HG03060 (cell line): ENCODE data around the gene MAML3.
"Not testable (repeated sequence)": the region's sequence is repeated elsewhere in the genome, so short reads cannot be mapped to it uniquely, and the experiment has no call there.

Experiments
- ATAC-seq: cut with Tn5 transposase; IDR thresholded peaks from one replicate; pipeline ENCODE4 v1.9.1; 2021; ENCODE audit warnings: low read depth, moderate number of reproducible peaks; ENCODE audit not compliant: unreplicated experiment

The MAML3 gene

GRCh38 chr4:139719381-139720101, 434.4 kb downstream of the MAML3 start:
- no peak for ATAC-seq

DNA sequence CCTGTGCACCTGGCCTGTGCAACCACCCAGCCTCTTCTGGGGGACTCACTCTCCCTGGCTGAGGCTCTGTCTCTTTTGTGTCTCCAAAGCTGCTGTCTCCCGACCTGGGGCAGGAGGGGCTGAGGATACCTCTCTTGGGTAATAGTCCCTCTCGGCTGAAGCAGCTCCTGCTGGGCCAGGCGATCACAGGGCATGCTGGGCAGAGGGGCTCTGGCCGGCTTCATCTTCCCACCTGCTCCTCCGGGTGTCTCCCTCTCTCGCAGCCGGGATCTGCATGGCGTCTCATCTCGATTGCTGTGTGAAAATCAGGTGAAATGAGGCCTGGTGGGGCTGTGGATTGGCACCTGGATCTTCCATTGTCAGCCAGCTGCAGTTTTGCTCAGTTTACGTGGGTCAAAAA, 435.2 kb downstream of the MAML3 start:
- ATAC-seq = no peak

DNA sequence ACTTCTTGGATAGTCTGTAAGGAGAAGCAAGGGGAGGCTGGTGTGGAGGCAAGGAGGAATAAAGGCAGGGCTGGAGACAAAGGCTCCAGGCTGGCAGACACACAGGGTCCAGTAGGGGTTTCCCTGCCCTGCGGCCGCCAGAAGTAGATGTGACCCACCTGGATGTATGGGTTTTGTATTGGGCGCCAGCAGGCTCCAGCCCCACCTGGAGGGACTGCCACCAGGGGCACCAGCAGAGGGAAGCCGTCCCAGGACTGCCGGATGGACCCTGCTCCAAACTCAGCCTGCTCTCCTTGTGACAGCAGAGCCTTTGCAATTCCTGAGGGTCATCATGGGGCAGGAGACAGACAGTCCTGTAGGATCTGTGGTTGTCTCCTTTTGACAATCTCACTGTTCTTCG, 435.6 kb downstream of the MAML3 start:
- no peak for ATAC-seq

- no peak for ATAC-seq
These were observed 438.1 kb downstream of the MAML3 start for GRCh38 chr4:139715746-139716391.

DNA sequence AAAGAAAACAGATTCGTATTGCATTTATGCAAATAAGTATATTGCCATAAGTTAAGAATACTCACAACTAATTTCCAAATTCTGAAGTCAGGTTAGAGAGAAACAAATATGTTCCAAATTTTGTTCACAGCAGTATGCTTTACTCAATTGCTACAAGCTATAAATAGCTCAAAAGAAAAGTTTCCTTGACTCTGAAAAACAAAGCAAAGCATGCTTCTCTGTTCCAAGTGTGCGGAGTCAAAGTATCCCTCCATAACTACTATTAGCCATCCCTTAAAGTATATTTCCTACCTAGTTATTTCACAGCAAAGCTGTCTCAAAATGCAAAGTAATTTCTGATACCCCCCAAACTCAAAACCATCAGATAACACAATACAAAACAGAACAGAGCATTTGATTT, 441.1 kb downstream of the MAML3 start:
- ATAC-seq = no peak

DNA sequence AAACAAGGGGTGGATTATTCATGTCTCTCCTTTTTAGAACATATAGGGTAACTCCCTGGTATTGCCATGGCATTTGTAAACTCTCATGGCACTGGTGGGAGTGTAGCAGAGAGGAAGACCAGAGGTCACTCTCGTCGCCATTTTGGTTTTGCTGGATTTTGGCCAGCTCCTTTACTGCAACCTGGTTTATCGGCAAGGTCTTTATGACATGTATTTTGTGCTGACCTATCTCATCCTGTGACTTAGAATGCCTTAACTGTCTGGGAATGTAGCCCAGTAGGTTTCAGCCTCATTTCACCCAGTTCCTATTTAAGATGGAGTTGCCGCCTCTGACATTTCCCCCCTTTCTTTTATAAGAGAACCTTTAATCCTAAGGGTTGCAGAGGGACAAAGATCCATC, 442.5 kb downstream of the MAML3 start:
- ATAC-seq = no peak

- no peak for ATAC-seq
These were observed 443.9 kb downstream of the MAML3 start for GRCh38 chr4:139710073-139710472.

- ATAC-seq = no peak
These were observed 444.3 kb downstream of the MAML3 start for GRCh38 chr4:139709660-139710059.

DNA sequence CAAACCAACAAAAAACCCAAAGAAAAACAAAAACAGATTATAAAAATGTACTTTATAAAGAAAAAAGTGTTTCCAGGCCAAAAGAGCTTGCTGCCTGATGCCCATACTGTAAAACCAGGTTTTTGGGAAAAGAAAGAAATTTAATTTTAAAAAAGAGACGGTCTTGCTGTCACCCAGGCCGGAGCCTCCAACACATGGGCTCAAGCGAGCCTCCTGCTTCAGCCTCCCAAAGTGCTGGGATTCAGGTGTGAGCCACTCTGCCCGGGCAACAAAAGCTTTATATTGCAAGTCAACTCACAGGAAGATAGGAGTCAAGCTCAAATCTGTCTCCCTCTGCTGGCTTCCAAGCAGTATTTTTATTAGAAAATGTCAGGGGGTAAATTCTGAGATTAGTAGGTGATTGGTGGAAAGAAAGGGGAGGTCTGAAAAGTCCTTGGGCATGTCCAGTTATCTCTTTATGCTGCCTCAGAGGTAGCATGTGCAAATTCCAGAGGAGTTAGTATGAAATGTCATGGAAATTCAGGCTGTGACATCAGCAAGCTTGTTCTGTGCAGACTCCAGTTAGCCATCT, 449.0 kb downstream of the MAML3 start:
- ATAC-seq = no peak

- ATAC-seq = no peak
These were observed 453.4 kb downstream of the MAML3 start for GRCh38 chr4:139700568-139700967.

GRCh38 chr4:139698167-139698925, 455.6 kb downstream of the MAML3 start:
- not testable (repeated sequence) for ATAC-seq

DNA sequence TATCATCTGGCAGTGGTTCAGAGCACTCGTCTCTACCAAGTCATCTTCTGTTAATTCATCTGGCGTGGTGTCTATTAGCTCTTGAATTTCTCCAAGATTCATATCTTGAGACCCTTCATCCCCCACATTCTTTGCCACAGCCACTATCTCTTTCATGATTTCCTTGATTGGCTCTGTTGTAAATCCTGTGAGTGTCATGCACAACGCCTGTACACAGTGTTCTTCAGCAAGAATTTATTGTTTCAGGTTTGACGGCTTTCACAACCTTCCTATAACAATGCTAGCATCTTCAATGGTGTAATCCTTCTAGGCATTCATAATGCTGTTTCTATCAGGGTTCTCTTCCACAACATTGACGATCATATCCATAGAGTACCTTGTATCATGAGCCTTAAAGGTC, 457.5 kb downstream of the MAML3 start:
- no peak for ATAC-seq

DNA sequence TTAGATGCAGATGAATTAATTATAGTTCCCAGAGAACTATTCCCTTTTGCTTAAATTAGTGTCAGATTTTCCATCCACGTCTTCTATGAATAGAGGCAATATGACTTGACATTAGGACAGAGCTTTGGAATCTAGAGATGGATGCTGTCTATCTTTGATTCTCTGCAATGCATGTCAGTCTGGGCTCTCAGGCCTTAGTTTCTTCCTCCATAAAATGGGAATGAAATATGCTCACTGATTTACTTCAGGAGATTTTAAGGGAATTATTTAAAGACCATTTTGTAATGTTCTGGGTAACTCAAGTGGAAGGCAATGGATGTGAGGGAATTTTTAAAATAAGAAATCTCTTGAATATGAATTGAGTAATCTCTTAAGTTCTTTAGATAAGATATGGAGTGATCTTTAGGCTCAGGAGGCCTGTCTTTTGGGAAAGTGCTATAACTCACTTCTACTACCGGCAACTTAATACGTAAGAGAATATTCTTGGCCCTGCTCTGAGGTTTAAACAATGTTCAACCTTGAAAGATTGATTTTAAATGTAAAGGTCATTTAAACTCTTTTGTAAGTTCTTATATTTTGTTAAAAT, 459.4 kb downstream of the MAML3 start:
- no peak for ATAC-seq

GRCh38 chr4:139692309-139693012, 461.5 kb downstream of the MAML3 start:
- no peak for ATAC-seq

- no peak for ATAC-seq
These were observed 463.6 kb downstream of the MAML3 start for GRCh38 chr4:139690419-139690818.

DNA sequence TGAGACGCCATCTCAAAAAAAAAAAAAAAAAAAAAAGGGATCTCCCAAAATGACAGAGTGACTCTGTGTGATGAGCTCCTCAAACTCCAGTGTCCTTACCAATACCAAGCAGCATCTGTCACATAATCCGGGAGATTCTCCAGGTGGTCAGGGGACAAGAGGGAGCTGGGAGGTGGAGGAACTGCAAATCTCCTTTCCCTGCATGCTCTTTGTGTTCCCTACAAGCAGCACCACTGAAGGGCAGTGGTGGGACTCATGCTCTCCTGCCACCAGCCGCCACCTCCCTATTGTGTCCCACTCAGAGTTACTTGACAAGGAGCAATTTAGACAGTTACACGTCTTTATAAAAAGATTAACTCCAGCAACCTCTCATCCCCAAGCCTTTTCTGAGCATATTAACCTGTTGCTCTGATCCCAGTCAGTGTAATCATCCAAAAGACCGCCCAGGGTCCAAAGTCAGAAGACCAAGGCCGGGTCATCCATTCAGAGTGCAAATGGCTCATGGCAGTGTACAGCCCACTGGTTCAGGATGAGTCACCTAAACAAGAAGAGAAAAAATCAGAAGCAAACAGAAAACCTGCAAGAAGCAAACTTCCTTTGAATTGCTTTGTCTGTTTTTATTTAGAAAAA, 464.8 kb downstream of the MAML3 start:
- ATAC-seq = no peak

DNA sequence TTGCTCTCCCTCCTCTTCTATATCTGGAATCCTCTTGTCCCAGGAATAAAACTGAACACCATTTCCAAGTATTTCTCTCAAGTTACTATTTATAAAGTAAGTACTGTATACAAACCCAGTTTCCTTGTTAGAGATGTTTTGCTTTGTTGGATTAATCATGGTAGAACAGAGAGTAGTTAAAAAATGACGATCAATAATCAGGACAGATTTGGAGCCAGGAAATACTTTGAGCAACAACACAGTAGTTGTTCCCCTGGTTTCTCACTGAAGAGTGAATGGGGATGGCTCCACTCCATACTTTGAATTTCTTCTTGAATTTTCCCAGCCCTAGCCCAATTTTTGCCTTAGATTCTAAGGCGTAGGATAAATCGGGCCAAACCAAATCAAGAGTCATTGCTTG, 467.0 kb downstream of the MAML3 start:
- no peak for ATAC-seq

- ATAC-seq = no peak
These were observed 467.9 kb downstream of the MAML3 start for GRCh38 chr4:139686130-139686529.

GRCh38 chr4:139685180-139685579, 468.8 kb downstream of the MAML3 start:
- no peak for ATAC-seq

- no peak for ATAC-seq
These were observed 469.6 kb downstream of the MAML3 start for GRCh38 chr4:139684351-139684750.
